A673 (cell line): Measurements from ENCODE around the gene APOBEC3F. TPM values are rescaled to one million over a fixed set of nuclear protein-coding genes. Genes with fewer than 3 reads are reported as not detected.
"Not testable (repeated sequence)": the region's sequence is repeated elsewhere in the genome, so short reads cannot be mapped to it uniquely, and the experiment has no call there.

Source experiments
- BruUV-seq: library from RNA; stranded (reverse); fragments of 400-500 nt; replicated peaks from 2 replicates; lab custom pipeline; 2021; lab: Mats Ljungman, UMichigan
- CTCF ChIA-PET: fragments of 300-600 bp; sonication (Branson Sonifier 250); formaldehyde crosslinking; loops from one replicate; lab custom pipeline; 2022; ENCODE audit warnings: antibody characterized with exemption; lab: Charles Lee
- POLR2A ChIA-PET: fragments of 300-600 bp; sonication (Branson Sonifier 250); formaldehyde crosslinking; loops from one replicate; lab custom pipeline; 2022; ENCODE audit warnings: antibody characterized with exemption; ENCODE audit not compliant: low non-redundant PET; lab: Charles Lee
- DNase-seq: peaks from one replicate; pipeline ENCODE4 v3.0.0-alpha.2; 2015; ENCODE audit warnings: low spot score
- H3K27ac ChIP-seq: fragments of 200-600 bp; sonication (generic); 2 replicates; pipeline ENCODE4 v1.5.1; 2016; ENCODE audit warnings: mixed run types, low read depth, mild to moderate bottlenecking, mixed read lengths, antibody characterized with exemption, low read length; ENCODE audit not compliant: poor library complexity, severe bottlenecking
- H3K27me3 ChIP-seq: fragments of 200-600 bp; sonication (generic); replicated peaks from 2 replicates; pipeline ENCODE4 v1.6.1; 2017; ENCODE audit warnings: mixed run types, low read depth, mild to moderate bottlenecking, mixed read lengths, antibody characterized with exemption, low read length; ENCODE audit not compliant: insufficient read depth, poor library complexity
- H3K36me3 ChIP-seq: fragments of 200-600 bp; sonication (generic); 2 replicates; pipeline ENCODE4 v1.6.1; 2016; ENCODE audit warnings: mixed run types, mild to moderate bottlenecking, mixed read lengths, antibody characterized with exemption, low read length; ENCODE audit not compliant: insufficient read depth, poor library complexity, severe bottlenecking
- H3K4me1 ChIP-seq: fragments of 200-600 bp; sonication (generic); 2 replicates; pipeline ENCODE4 v1.6.1; 2017; ENCODE audit warnings: mixed run types, mild to moderate bottlenecking, mixed read lengths, antibody characterized with exemption, low read length; ENCODE audit not compliant: insufficient read depth, poor library complexity, severe bottlenecking
- H3K4me3 ChIP-seq: fragments of 200-600 bp; sonication (generic); 2 replicates; pipeline ENCODE4 v1.5.1; 2016; ENCODE audit warnings: low read depth, mixed run types, mild to moderate bottlenecking, mixed read lengths, low read length; ENCODE audit not compliant: poor library complexity, severe bottlenecking
- H3K9me3 ChIP-seq: fragments of 200-600 bp; sonication (generic); 2 replicates; pipeline ENCODE4 v1.6.1; 2016; ENCODE audit warnings: mixed run types, low read depth, mild to moderate bottlenecking, mixed read lengths, antibody characterized with exemption, low read length; ENCODE audit not compliant: poor library complexity, severe bottlenecking
- EZH2 ChIP-seq: fragments of 200-600 bp; sonication (generic); IDR thresholded peaks from 2 replicates; pipeline ENCODE4 v1.6.1; 2017; ENCODE audit warnings: borderline replicate concordance, low read depth, mild to moderate bottlenecking, mixed read lengths, antibody characterized with exemption, low read length; ENCODE audit not compliant: poor library complexity, severe bottlenecking
- intact Hi-C: fragments of 100-400 bp; cut with micrococcal nuclease; formaldehyde crosslinking; loops from one replicate; pipeline ENCODE4 v1.10.0; 2022; ENCODE audit not compliant: unreplicated experiment
- total RNA-seq: library from RNA; stranded (reverse); gene quantifications from 2 replicates; pipeline ENCODE4 v1.2.3, GENCODE V29; 2021

The APOBEC3F gene
- total RNA-seq, 1 experiment from 2014 or later: 4.5 TPM

GRCh38 chr22:39051844-39052495, 11.3 kb downstream of the APOBEC3F start:
- H3K4me1 ChIP-seq, H3K9me3 ChIP-seq, H3K36me3 ChIP-seq, intact Hi-C loops, H3K4me3 ChIP-seq, CTCF ChIA-PET, DNase-seq, H3K27ac ChIP-seq, BruUV-seq, POLR2A ChIA-PET, H3K27me3 ChIP-seq: not testable (repeated sequence)

DNA sequence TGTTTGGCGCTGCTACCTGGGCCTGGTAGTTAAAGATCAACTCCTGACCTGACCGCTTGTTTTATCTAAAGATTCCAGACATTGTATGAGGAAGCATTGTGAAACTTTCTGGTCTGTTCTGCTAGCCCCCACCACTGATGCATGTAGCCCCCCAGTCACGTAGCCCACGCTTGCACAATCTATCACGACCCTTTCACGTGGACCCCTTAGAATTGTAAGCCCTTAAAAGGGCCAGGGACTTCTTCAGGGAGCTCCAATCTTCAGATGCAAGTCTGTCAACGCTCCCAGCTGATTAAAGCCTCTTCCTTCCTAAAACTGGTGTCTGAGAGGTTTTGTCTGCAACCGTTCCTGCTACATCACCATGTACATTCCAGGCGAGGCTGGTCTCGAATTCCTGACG, 15.0 kb downstream of the APOBEC3F start:
- Histone ChIP-seq H3K4me1 (no peaks in the 10 kb centered on the region), H3K27me3 (no peaks in the 10 kb centered on the region), H3K9me3 (no peaks in the 10 kb centered on the region), H3K36me3 (no peaks in the 10 kb centered on the region), H3K4me3 (no peak overlapping the region), H3K27ac (no peak overlapping the region)
- DNase-seq: no peak
- TF ChIP-seq EZH2: no peak
- ChIA-PET CTCF (no interaction called here), POLR2A (no interaction called here)
- no TSS peak for BruUV-seq
- intact Hi-C loops: no loop called here

GRCh38 chr22:39061290-39061689, 20.6 kb downstream of the APOBEC3F start:
- H3K4me1 ChIP-seq, H3K27me3 ChIP-seq, CTCF ChIA-PET, H3K36me3 ChIP-seq, H3K9me3 ChIP-seq, POLR2A ChIA-PET, intact Hi-C loops, BruUV-seq, H3K27ac ChIP-seq, DNase-seq, H3K4me3 ChIP-seq: not testable (repeated sequence)

DNA sequence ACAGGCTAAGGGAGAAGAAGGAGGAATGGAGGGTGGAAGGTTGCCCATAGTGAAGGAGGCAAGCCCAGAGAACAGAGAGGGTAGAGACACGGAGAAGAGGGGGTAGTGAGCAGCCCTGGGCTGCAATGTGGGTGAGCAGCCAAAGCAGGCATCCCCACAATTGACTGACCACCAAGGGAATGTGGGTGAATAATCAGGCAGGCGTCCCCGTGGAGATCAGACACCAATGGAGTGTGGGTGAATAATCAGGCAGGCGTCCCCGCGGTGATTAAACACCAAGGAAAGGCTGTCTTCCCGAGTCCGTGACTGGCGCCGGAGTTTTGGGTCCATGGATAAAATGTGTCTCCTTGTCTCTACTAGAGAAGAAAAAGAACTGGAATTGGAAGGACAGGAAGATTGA, 21.3 kb downstream of the APOBEC3F start:
- H3K27me3 ChIP-seq, H3K27ac ChIP-seq, H3K4me3 ChIP-seq, POLR2A ChIA-PET, CTCF ChIA-PET, BruUV-seq, H3K36me3 ChIP-seq, DNase-seq, intact Hi-C loops, H3K9me3 ChIP-seq, H3K4me1 ChIP-seq: not testable (repeated sequence)

DNA sequence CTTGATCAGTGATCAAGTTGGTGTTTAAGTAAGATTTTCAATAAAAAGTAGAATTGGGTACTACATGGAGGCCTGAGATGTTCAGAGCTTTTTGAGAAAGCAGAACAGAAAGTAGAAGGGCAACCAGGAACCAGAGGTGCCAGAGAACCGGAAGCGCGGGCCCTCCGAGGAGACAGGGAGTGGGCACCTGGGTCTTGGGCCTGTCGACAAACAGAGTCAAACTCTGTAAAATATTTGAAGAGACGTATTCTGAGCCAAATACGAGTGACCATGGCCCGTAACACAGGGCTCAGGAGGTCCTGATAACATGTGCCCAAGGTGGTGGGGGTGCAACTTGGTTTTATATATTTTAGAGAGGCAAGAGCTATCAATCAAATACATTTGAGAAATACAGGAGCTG, 23.2 kb downstream of the APOBEC3F start:
- CTCF ChIA-PET, intact Hi-C loops, POLR2A ChIA-PET, H3K4me1 ChIP-seq, H3K27me3 ChIP-seq, H3K9me3 ChIP-seq, H3K4me3 ChIP-seq, H3K36me3 ChIP-seq, H3K27ac ChIP-seq, BruUV-seq, DNase-seq: not testable (repeated sequence)

- H3K36me3 ChIP-seq, H3K4me1 ChIP-seq, BruUV-seq, intact Hi-C loops, H3K27ac ChIP-seq, H3K4me3 ChIP-seq, H3K9me3 ChIP-seq, DNase-seq, H3K27me3 ChIP-seq, CTCF ChIA-PET, POLR2A ChIA-PET: not testable (repeated sequence)
Measured at GRCh38 chr22:39066442-39067276, 26.0 kb downstream of the APOBEC3F start.
